OCI-LY7 (cell line): Measurements from ENCODE around the gene CLEC12A.

Experiments used
- CTCF ChIP-seq: fragments of 200-600 bp; sonication (generic); conservative IDR thresholded peaks from 2 replicates; pipeline ENCODE4 v1.5.1; 2014; ENCODE audit warnings: mild to moderate bottlenecking, antibody characterized with exemption, low read length, moderate library complexity, mixed read lengths
- EZH2phosphoT487 ChIP-seq: fragments of 200-600 bp; sonication (generic); IDR thresholded peaks from 2 replicates; pipeline ENCODE4 v1.6.1; 2018; ENCODE audit warnings: low read depth, borderline replicate concordance, mild to moderate bottlenecking, mixed run types, antibody characterized with exemption, low read length, moderate library complexity, mixed read lengths

- TF ChIP-seq CTCF: peak; percentile 73
- no peak for TF ChIP-seq EZH2phosphoT487
Observed at GRCh38 chr12:9940375-9940774, 30.8 kb upstream of the CLEC12A start.
